ENCODE results near the gene UQCC2.

GRCh38 chr6:33748841-33749240 is 37.3 kb upstream of the UQCC2 start:
- TF ChIP-seq POLR2AphosphoS5 (IDR thresholded peaks at IDR 0.05; ENCODE audit: low read depth, low read length) (no peak), TAF1 (IDR thresholded peaks at IDR 0.05; ENCODE audit: borderline replicate concordance, insufficient read depth, low read length) (no peak), SIN3A (IDR thresholded peaks at IDR 0.05; ENCODE audit: borderline replicate concordance, insufficient read depth, low read length) (no peak), REST (IDR thresholded peaks at IDR 0.05; ENCODE audit: insufficient read depth in 1 of 2, low read depth in 2 of 2, low read length in 2 of 2) (no peak), FOXP2 (optimal IDR thresholded peaks at IDR 0.05; ENCODE audit: borderline replicate concordance, extremely low read depth, extremely low read length, insufficient read depth) (no peak)
